ENCODE measurements around the gene MAGI3.
A peak's percentile ranks its signal among the peaks of the same experiment; 100 is the strongest.

The MAGI3 gene

DNA sequence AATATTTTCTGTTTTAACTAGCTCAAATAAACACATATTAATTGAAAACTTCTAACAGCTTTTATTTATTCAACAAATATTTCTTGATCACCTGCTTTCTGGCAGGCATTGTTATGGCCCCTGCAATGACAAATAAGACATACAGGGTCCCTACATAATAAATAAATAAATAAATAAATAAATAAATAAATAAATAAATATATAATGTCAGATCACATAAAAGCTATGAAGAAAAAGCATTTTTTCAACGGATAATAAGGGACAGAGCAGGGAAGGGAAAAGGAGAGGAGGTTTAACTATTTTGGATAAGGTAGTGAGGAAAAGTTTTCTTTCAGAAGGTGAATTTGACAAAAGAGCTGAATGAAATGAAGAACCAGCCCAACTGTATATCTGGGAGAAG is 115.0 kb downstream of the MAGI3 start (continued):
- TF ChIP-seq, protein P1, sequence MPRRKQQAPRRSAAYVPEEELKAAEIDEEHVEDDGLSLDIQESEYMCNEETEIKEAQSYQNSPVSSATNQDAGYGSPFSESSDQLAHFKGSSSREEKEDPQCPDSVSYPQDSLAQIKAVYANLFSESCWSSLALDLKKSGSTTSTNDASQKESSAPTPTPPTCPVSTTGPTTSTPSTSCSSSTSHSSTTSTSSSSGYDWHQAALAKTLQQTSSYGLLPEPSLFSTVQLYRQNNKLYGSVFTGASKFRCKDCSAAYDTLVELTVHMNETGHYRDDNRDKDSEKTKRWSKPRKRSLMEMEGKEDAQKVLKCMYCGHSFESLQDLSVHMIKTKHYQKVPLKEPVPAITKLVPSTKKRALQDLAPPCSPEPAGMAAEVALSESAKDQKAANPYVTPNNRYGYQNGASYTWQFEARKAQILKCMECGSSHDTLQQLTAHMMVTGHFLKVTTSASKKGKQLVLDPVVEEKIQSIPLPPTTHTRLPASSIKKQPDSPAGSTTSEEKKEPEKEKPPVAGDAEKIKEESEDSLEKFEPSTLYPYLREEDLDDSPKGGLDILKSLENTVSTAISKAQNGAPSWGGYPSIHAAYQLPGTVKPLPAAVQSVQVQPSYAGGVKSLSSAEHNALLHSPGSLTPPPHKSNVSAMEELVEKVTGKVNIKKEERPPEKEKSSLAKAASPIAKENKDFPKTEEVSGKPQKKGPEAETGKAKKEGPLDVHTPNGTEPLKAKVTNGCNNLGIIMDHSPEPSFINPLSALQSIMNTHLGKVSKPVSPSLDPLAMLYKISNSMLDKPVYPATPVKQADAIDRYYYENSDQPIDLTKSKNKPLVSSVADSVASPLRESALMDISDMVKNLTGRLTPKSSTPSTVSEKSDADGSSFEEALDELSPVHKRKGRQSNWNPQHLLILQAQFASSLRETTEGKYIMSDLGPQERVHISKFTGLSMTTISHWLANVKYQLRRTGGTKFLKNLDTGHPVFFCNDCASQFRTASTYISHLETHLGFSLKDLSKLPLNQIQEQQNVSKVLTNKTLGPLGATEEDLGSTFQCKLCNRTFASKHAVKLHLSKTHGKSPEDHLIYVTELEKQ (tag by site-specific recombination; IDR thresholded peaks at IDR 0.05; ENCODE audit: borderline replicate concordance), result no peak
- TF ChIP-seq ZNF624 (tag by site-specific recombination; IDR thresholded peaks at IDR 0.05) (no peak), GLI2 (tag by site-specific recombination; IDR thresholded peaks at IDR 0.05; ENCODE audit: borderline replicate concordance, low read depth) (no peak; the same call in 1 of the 2 replicates), ZNF473 (tag by site-specific recombination; IDR thresholded peaks at IDR 0.05) (no peak), ZNF555 (tag by site-specific recombination; conservative IDR thresholded peaks at IDR 0.05) (peak; percentile 95), ZBTB48 (tag by site-specific recombination; IDR thresholded peaks at IDR 0.05) (no peak), ZNF48 (tag by site-specific recombination; IDR thresholded peaks at IDR 0.05) (no peak), ZNF404 (tag by site-specific recombination; IDR thresholded peaks at IDR 0.05) (0 out of 2 replicates have a peak, but pooled peaks have one; percentile 32), ZNF585B (tag by site-specific recombination; IDR thresholded peaks at IDR 0.05) (no peak), ZNF837 (tag by site-specific recombination; IDR thresholded peaks at IDR 0.05) (no peak), KLF1 (tag by site-specific recombination; IDR thresholded peaks at IDR 0.05) (no peak), ZNF311 (tag by site-specific recombination; IDR thresholded peaks at IDR 0.05; ENCODE audit: borderline replicate concordance) (no peak), ZNF121 (tag by site-specific recombination; IDR thresholded peaks at IDR 0.05) (no peak), ZNF157 (tag by site-specific recombination; IDR thresholded peaks at IDR 0.05) (no peak), KLF7 (tag by site-specific recombination; IDR thresholded peaks at IDR 0.05; ENCODE audit: borderline replicate concordance) (no peak), ZNF292 (tag by site-specific recombination; IDR thresholded peaks at IDR 0.05; ENCODE audit: borderline replicate concordance, low read depth) (peak; percentile 91; the same call in 1 of the 2 replicates), OVOL3 (tag by site-specific recombination; IDR thresholded peaks at IDR 0.05) (no peak), ZNF76 (tag by site-specific recombination; IDR thresholded peaks at IDR 0.05; ENCODE audit: borderline replicate concordance, low read depth) (no peak), ZNF558 (tag by site-specific recombination; IDR thresholded peaks at IDR 0.05) (peak; percentile 74)
- TF ChIP-seq, protein P2, sequence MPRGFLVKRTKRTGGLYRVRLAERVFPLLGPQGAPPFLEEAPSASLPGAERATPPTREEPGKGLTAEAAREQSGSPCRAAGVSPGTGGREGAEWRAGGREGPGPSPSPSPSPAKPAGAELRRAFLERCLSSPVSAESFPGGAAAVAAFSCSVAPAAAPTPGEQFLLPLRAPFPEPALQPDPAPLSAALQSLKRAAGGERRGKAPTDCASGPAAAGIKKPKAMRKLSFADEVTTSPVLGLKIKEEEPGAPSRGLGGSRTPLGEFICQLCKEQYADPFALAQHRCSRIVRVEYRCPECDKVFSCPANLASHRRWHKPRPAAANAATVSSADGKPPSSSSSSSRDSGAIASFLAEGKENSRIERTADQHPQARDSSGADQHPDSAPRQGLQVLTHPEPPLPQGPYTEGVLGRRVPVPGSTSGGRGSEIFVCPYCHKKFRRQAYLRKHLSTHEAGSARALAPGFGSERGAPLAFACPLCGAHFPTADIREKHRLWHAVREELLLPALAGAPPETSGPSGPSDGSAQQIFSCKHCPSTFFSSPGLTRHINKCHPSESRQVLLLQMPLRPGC (tag by site-specific recombination; IDR thresholded peaks at IDR 0.05), result no peak
- TF ChIP-seq, protein P3, sequence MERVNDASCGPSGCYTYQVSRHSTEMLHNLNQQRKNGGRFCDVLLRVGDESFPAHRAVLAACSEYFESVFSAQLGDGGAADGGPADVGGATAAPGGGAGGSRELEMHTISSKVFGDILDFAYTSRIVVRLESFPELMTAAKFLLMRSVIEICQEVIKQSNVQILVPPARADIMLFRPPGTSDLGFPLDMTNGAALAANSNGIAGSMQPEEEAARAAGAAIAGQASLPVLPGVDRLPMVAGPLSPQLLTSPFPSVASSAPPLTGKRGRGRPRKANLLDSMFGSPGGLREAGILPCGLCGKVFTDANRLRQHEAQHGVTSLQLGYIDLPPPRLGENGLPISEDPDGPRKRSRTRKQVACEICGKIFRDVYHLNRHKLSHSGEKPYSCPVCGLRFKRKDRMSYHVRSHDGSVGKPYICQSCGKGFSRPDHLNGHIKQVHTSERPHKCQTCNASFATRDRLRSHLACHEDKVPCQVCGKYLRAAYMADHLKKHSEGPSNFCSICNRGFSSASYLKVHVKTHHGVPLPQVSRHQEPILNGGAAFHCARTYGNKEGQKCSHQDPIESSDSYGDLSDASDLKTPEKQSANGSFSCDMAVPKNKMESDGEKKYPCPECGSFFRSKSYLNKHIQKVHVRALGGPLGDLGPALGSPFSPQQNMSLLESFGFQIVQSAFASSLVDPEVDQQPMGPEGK (tag by site-specific recombination; IDR thresholded peaks at IDR 0.05), result no peak
- TF ChIP-seq, protein P4, sequence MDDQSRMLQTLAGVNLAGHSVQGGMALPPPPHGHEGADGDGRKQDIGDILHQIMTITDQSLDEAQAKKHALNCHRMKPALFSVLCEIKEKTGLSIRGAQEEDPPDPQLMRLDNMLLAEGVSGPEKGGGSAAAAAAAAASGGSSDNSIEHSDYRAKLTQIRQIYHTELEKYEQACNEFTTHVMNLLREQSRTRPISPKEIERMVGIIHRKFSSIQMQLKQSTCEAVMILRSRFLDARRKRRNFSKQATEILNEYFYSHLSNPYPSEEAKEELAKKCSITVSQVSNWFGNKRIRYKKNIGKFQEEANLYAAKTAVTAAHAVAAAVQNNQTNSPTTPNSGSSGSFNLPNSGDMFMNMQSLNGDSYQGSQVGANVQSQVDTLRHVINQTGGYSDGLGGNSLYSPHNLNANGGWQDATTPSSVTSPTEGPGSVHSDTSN (CRISPR knock-in tag; IDR thresholded peaks at IDR 0.05), result no peak
- TF ChIP-seq, protein P5, sequence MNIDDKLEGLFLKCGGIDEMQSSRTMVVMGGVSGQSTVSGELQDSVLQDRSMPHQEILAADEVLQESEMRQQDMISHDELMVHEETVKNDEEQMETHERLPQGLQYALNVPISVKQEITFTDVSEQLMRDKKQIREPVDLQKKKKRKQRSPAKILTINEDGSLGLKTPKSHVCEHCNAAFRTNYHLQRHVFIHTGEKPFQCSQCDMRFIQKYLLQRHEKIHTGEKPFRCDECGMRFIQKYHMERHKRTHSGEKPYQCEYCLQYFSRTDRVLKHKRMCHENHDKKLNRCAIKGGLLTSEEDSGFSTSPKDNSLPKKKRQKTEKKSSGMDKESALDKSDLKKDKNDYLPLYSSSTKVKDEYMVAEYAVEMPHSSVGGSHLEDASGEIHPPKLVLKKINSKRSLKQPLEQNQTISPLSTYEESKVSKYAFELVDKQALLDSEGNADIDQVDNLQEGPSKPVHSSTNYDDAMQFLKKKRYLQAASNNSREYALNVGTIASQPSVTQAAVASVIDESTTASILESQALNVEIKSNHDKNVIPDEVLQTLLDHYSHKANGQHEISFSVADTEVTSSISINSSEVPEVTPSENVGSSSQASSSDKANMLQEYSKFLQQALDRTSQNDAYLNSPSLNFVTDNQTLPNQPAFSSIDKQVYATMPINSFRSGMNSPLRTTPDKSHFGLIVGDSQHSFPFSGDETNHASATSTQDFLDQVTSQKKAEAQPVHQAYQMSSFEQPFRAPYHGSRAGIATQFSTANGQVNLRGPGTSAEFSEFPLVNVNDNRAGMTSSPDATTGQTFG (tag by site-specific recombination; IDR thresholded peaks at IDR 0.05; ENCODE audit: borderline replicate concordance), result no peak
- TF ChIP-seq, protein P6, sequence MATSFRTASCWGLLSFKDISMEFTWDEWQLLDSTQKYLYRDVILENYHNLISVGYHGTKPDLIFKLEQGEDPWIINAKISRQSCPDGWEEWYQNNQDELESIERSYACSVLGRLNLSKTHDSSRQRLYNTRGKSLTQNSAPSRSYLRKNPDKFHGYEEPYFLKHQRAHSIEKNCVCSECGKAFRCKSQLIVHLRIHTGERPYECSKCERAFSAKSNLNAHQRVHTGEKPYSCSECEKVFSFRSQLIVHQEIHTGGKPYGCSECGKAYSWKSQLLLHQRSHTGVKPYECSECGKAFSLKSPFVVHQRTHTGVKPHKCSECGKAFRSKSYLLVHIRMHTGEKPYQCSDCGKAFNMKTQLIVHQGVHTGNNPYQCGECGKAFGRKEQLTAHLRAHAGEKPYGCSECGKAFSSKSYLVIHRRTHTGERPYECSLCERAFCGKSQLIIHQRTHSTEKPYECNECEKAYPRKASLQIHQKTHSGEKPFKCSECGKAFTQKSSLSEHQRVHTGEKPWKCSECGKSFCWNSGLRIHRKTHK (tag by site-specific recombination; IDR thresholded peaks at IDR 0.05), result no peak
- TF ChIP-seq, protein P7, sequence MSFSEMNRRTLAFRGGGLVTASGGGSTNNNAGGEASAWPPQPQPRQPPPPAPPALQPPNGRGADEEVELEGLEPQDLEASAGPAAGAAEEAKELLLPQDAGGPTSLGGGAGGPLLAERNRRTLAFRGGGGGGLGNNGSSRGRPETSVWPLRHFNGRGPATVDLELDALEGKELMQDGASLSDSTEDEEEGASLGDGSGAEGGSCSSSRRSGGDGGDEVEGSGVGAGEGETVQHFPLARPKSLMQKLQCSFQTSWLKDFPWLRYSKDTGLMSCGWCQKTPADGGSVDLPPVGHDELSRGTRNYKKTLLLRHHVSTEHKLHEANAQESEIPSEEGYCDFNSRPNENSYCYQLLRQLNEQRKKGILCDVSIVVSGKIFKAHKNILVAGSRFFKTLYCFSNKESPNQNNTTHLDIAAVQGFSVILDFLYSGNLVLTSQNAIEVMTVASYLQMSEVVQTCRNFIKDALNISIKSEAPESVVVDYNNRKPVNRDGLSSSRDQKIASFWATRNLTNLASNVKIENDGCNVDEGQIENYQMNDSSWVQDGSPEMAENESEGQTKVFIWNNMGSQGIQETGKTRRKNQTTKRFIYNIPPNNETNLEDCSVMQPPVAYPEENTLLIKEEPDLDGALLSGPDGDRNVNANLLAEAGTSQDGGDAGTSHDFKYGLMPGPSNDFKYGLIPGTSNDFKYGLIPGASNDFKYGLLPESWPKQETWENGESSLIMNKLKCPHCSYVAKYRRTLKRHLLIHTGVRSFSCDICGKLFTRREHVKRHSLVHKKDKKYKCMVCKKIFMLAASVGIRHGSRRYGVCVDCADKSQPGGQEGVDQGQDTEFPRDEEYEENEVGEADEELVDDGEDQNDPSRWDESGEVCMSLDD (tag by site-specific recombination; IDR thresholded peaks at IDR 0.05), result no peak
